Neural progenitor cell (in vitro differentiated cells): ENCODE results near the gene CD300LF.

Experiments used
- CTCF ChIP-seq: fragments of 200-600 bp; sonication (generic); IDR thresholded peaks from 2 replicates; pipeline ENCODE4 v1.5.1; 2017; ENCODE audit warnings: antibody characterized with exemption, mild to moderate bottlenecking
- EZH2 ChIP-seq: fragments of 200-600 bp; sonication (generic); IDR thresholded peaks from 2 replicates; pipeline ENCODE4 v1.6.1; 2017; ENCODE audit warnings: antibody characterized with exemption, mild to moderate bottlenecking, moderate library complexity
- EZH2phosphoT487 ChIP-seq: fragments of 200-600 bp; sonication (generic); IDR thresholded peaks from 2 replicates; pipeline ENCODE4 v1.6.1; 2017; ENCODE audit warnings: antibody characterized with exemption

DNA sequence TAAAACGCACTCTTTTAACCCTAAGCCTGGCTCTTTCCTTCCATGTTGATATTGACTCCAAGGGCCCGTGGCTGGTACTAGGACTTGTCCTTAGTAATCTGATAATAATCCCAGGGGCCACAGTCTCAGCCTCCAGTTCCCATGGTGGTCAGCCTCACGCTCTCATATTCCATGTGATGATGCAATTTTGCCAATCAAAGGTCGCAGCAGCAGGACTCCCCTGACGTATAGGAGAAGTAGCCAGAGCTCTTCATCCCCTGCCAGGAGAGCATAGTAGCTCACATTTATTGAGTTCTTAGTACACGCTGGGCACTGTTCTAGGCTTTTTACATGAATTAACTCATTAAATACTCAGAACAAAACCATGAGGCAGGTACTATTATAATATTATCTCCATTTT is 42.4 kb downstream of the CD300LF start:
- TF ChIP-seq CTCF (no peak), EZH2phosphoT487 (no peak), EZH2 (no peak)
